GM19193 (cell line): Measurements from ENCODE around the gene EGLN1.

Experiments
- POLR2A ChIP-seq: IDR thresholded peaks from 4 replicates; pipeline ENCODE4 v1.6.1; 2011; ENCODE audit not compliant: insufficient read depth, insufficient read length; ENCODE audit errors: extremely low read depth

EGLN1 gene

GRCh38 chr1:231355171-231355570 is 66.9 kb downstream of the EGLN1 start:
- TF ChIP-seq POLR2A = no peak

GRCh38 chr1:231354330-231355020 is 67.6 kb downstream of the EGLN1 start:
- no peak for TF ChIP-seq POLR2A

GRCh38 chr1:231353086-231353485 is 69.0 kb downstream of the EGLN1 start:
- TF ChIP-seq POLR2A = no peak

- TF ChIP-seq POLR2A = no peak
Observed at GRCh38 chr1:231351816-231352215, 70.3 kb downstream of the EGLN1 start.

- TF ChIP-seq POLR2A = no peak
Observed at GRCh38 chr1:231348442-231348841, 73.6 kb downstream of the EGLN1 start.

- no peak for TF ChIP-seq POLR2A
Observed at GRCh38 chr1:231347961-231348360, 74.1 kb downstream of the EGLN1 start.

- TF ChIP-seq POLR2A = no peak
Observed at GRCh38 chr1:231340328-231341013, 81.6 kb downstream of the EGLN1 start.

GRCh38 chr1:231338270-231339128 is 83.6 kb downstream of the EGLN1 start, which contains the start of gene SPRTN:
Gene SPRTN (plus strand): TSS chr1:231338293. CDS start chr1:231338384, 91 bp downstream.
- peak; percentile 57 for TF ChIP-seq POLR2A

GRCh38 chr1:231337472-231338269 is 84.4 kb downstream of the EGLN1 start, which contains the start of gene EXOC8:
Gene EXOC8 (minus strand): TSS chr1:231337852. CDS start chr1:231337745, 107 bp downstream.
- peak; percentile 85 for TF ChIP-seq POLR2A

GRCh38 chr1:231337043-231337471 is 85.0 kb downstream of the EGLN1 start:
- no peak for TF ChIP-seq POLR2A

GRCh38 chr1:231335663-231336602 is 86.2 kb downstream of the EGLN1 start:
- no peak for TF ChIP-seq POLR2A

- TF ChIP-seq POLR2A = no peak
Observed at GRCh38 chr1:231334952-231335351, 87.1 kb downstream of the EGLN1 start.

GRCh38 chr1:231334079-231334666 is 87.9 kb downstream of the EGLN1 start:
- TF ChIP-seq POLR2A = no peak

GRCh38 chr1:231332761-231333160 is 89.3 kb downstream of the EGLN1 start:
- no peak for TF ChIP-seq POLR2A

- no peak for TF ChIP-seq POLR2A
Observed at GRCh38 chr1:231329483-231329882, 92.6 kb downstream of the EGLN1 start.
